Left lung (tissue), 10 donors: ENCODE results near the gene AKR1C1. TPM values are rescaled to one million over a fixed set of nuclear protein-coding genes. Genes with fewer than 3 reads are reported as not detected.
A peak's percentile ranks its signal among the peaks of the same experiment; 100 is the strongest.
"Not testable (repeated sequence)": the region's sequence is repeated elsewhere in the genome, so short reads cannot be mapped to it uniquely, and the experiment has no call there.

Experiments used
- ATAC-seq: fragments of 200-7000 bp; cut with Tn5 transposase; one replicate; pipeline ENCODE4 v1.9.1; 2020; ENCODE audit warnings: moderate library complexity
- DNase-seq, 4 donors: peaks; one replicate each; pipeline ENCODE4 v3.0.0-alpha.2; 2013 to 2020
- H3K27ac ChIP-seq, 2 donors: fragments of 200-600 bp; sonication (generic) in 1 of 2; one replicate each; pipeline versions ENCODE4 v1.5.0 to v1.8.0; 2020 to 2021
- H3K27me3 ChIP-seq, 2 donors: fragments of 200-600 bp; sonication (generic) in 1 of 2; one replicate each; pipeline versions ENCODE4 v1.5.0 to v1.8.0; 2020 to 2021
- H3K36me3 ChIP-seq, 2 donors: fragments of 200-600 bp; sonication (generic) in 1 of 2; one replicate each; pipeline versions ENCODE4 v1.5.0 to v1.8.0; 2020 to 2021
- H3K4me1 ChIP-seq, 2 donors: fragments of 200-600 bp; one replicate each; pipeline ENCODE4 v1.8.0; 2021
- H3K4me3 ChIP-seq, 2 donors: fragments of 200-600 bp; sonication (generic) in 1 of 2; one replicate each; pipeline versions ENCODE4 v1.5.0 to v1.8.0; 2020 to 2021; ENCODE audit warnings: mild to moderate bottlenecking in 1 of 2
- H3K9me3 ChIP-seq, 2 donors: fragments of 200-600 bp; sonication (generic) in 1 of 2; one replicate each; pipeline versions ENCODE4 v1.5.0 to v1.8.0; 2020 to 2021
- intact Hi-C, 2 donors: fragments of 100-400 bp; cut with DNase I; formaldehyde crosslinking; loops; one replicate each; pipeline versions ENCODE4 v1.11.2 to v1.14.2; 2022
- polyA plus RNA-seq, 6 donors: library from polyadenylated mRNA; unstranded; fragments of 120-200 nt; gene quantifications; one replicate each; pipeline ENCODE4 v1.2.1, GENCODE V29; 2013; ENCODE audit not compliant: insufficient read length in 6 of 6
- total RNA-seq, 2 donors: library from RNA; stranded (reverse); fragmentation: NEBNext Ultra II Directional; extraction: Animal tissue kit (Norgen Biotek cat#: 25700); gene quantifications; one replicate each; pipeline ENCODE4 v1.2.1, GENCODE V29; 2021
- TF ChIP-seq, protein P1 (sequence below), 2 donors: fragments of 200-600 bp; sonication (generic) in 1 of 2; IDR thresholded peaks; one replicate each; pipeline versions ENCODE4 v1.5.0 to v1.8.0; 2021; ENCODE audit warnings: antibody characterized with exemption in 2 of 2
- donor health status: DM: no; HTN: yes; CAD: no.
- donor health status: DM: no; HTN: no; CAD: no.

AKR1C1 gene
- total and polyA plus RNA-seq, 8 donors: 8.1 to 92.2 (median 10.1) TPM

DNA sequence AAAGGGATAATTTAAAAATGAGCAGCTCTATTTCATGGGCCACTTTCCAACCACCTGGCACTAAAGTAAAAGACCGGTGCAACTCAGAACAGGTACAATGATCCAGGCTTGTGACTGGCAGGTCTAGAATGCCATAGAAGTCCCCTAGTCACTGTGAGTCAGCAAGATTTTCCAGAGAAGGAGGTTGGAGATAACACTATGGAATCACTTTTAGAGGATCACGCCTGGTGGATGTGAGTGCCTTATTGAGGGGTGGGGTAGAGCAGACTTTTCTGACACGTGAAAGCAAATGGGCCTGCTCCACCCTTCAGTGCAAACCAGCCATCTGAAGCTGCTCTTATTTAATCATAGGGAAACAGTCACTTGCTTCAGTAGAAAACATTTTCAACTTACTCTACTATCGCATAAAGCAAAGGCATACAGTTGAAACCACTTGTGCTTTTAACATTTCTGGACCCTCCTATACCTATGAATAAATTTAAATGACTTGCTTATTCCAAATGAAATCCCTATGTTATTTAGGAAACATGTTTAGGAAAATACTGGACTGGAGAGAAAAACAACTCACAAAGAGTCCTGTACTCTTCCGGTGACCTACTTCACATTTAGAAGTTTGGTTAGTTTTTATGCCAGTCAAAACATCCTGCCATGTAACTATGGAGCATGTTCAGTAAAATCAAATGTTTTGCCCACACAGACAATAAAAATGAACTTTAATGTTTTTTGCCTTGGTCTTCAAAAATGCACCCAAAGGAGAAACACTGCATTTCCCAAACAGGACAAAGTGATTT, 21.5 kb upstream of the AKR1C1 start:
- Histone ChIP-seq H3K36me3 (no peaks in the 10 kb centered on the region), H3K27me3 (no peaks in the 10 kb centered on the region), H3K27ac (peak overlapping the region in 1 of 2 donors; percentile 2), H3K9me3 (no peaks in the 10 kb centered on the region), H3K4me1 (peaks cover 3% of the 10 kb centered on the region in 2 donors), H3K4me3 (no peak overlapping the region)
- TF ChIP-seq, protein P1, sequence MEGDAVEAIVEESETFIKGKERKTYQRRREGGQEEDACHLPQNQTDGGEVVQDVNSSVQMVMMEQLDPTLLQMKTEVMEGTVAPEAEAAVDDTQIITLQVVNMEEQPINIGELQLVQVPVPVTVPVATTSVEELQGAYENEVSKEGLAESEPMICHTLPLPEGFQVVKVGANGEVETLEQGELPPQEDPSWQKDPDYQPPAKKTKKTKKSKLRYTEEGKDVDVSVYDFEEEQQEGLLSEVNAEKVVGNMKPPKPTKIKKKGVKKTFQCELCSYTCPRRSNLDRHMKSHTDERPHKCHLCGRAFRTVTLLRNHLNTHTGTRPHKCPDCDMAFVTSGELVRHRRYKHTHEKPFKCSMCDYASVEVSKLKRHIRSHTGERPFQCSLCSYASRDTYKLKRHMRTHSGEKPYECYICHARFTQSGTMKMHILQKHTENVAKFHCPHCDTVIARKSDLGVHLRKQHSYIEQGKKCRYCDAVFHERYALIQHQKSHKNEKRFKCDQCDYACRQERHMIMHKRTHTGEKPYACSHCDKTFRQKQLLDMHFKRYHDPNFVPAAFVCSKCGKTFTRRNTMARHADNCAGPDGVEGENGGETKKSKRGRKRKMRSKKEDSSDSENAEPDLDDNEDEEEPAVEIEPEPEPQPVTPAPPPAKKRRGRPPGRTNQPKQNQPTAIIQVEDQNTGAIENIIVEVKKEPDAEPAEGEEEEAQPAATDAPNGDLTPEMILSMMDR (IDR thresholded peaks at IDR 0.05): no peak
- DNase-seq: no peak
- peak; percentile 42 for ATAC-seq
- intact Hi-C loops: no loop called here

DNA sequence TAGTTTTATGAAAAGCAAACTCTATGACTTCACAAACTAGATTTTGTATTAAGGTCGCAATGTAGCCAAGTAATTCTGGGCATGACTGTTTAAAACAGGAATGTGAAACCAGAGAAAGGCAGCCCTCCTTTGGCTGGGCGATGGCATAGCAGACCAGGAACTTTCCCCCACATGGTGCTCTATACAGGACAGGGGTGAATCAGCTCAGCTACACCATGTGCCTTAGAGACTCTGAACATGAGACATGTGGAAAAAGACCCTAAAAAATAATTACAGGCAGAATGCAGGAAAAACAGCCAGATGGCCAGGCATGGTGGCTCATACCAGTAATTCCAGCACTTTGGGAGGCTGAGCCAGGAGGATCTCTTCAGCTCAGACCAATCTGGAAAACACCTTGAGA, 20.3 kb upstream of the AKR1C1 start:
- H3K9me3 ChIP-seq, intact Hi-C loops, DNase-seq, H3K4me1 ChIP-seq, H3K36me3 ChIP-seq, H3K27me3 ChIP-seq, H3K27ac ChIP-seq, H3K4me3 ChIP-seq: not testable (repeated sequence)
- peak; percentile 64 for ATAC-seq

DNA sequence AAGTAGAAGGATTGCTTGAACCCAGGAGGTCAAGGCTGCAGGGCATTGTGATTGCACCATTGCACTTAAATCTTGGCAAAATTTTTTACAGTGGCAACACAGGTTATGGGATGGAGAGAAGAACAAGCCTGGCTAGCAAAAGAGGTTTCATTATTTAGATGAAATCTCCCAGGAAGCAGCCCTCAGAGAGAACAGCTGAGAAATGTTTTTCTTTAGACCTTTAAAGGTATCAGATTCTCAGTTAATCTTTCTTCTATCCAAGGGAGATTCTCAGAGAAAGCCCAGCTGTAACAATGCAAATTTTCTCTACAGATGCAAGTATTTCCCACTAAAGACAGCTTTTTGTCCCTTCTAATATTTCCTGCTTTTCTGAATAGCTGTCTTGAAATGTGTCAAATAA, 19.8 kb upstream of the AKR1C1 start:
- intact Hi-C loops, H3K27me3 ChIP-seq, H3K36me3 ChIP-seq, H3K9me3 ChIP-seq, DNase-seq, H3K4me3 ChIP-seq: not testable (repeated sequence)
- ATAC-seq: peak; percentile 2
- Histone ChIP-seq H3K27ac (peak overlapping the region in 1 of 2 donors; percentile 48), H3K4me1 (peaks cover 3 to 11% of the 10 kb centered on the region in 2 donors)

DNA sequence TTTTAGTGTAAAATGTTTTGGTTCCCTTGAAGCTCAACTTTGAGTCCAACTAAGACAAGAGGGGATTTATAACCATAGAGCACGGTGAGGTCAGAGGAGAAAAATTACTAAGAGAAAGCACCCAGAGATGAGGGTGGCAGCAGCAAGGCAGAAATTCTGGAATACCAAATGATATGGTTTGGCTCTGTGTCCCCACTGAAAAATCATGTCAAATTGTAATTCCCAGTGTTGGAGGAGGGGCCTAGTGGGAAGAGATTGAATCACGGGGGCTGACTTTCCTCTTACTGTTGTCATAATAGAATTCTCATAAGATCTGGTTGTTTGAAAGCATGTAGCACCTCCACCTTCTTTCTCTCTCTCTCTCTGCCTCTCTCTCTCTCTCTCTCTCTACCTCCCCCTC, 19.4 kb upstream of the AKR1C1 start:
- Histone ChIP-seq H3K36me3 (no peaks in the 10 kb centered on the region), H3K4me3 (no peak overlapping the region), H3K27me3 (no peaks in the 10 kb centered on the region), H3K9me3 (no peaks in the 10 kb centered on the region), H3K4me1 (peaks cover 3 to 15% of the 10 kb centered on the region in 2 donors), H3K27ac (peak overlapping the region in 1 of 2 donors; percentile 48)
- TF ChIP-seq, protein P1 (IDR thresholded peaks at IDR 0.05): no peak
- intact Hi-C loops: no loop called here
- no peak for DNase-seq
- no peak for ATAC-seq

DNA sequence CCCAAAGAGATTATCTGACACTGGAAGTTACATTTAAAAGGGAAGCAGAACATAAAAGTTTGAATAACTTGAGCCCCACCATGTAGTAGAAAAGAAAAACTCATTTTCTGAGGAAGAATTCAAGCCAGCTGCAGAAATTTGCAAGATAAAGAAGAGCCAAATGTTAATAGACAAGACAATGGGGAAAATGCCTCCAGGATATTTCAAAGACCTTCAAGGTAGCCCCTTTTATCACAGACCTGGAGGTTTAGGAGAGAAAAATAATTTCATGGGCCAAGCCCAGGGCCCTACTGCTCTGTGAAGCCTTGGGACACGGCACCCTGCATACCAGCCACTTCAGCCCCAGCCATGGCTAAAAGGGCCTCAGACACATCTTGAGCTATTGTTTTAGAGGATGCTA, 18.4 kb upstream of the AKR1C1 start:
- intact Hi-C loops: no loop called here
- Histone ChIP-seq H3K4me3 (no peak overlapping the region), H3K9me3 (no peaks in the 10 kb centered on the region), H3K36me3 (no peaks in the 10 kb centered on the region), H3K27me3 (no peaks in the 10 kb centered on the region), H3K27ac (no peak overlapping the region), H3K4me1 (peaks cover 3 to 16% of the 10 kb centered on the region in 2 donors)
- ATAC-seq (no peak), DNase-seq (no peak)
- TF ChIP-seq, protein P1 (IDR thresholded peaks at IDR 0.05): no peak

DNA sequence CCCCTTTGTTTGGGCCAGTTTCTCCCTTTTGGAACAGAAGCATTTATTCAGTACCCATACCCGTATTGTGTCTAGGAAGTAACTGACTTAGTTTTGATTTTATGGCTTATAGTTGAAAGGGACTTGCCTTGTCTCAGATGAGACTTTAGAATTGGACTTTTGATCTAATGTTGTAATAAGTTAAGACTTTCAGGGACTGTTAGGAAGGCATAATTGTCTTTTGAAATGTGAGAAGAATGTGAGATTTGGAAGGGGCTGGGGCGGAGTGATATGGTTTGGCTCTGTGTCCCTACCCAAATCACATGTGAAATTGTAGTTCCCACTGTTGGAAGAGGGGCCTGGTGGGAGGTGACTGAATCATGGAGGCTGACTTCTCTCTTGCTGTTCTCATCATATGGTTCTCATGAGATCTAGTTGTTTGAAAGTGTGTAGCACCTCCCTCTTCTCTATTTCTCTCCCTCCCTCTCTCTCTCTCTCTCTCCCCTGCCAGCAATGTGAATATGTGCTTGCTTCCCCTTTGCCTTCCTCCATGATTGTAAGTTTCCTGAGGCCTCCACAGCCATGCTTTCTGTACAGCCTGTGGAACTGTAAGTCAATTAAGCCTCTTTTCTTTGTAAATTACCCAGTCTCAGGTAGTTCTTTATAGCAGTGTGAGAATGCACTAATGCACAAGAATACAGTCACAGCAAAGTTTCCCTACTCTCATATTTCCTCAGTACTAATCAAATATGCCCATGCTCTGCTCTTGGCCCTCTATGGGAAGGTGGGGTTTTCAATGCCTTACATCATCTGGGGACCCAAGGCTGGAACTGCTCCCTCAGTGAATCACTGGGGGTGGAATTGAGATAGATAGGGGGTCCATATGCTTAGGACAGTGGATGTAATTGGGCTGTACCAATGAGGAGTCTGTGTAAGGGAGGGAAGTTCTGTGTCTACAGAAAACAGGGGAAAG, 17.2 kb upstream of the AKR1C1 start:
- Histone ChIP-seq H3K27ac (no peak overlapping the region), H3K4me3 (no peak overlapping the region), H3K27me3 (no peaks in the 10 kb centered on the region), H3K4me1 (peaks cover 3 to 16% of the 10 kb centered on the region in 2 donors), H3K9me3 (no peaks in the 10 kb centered on the region), H3K36me3 (no peaks in the 10 kb centered on the region)
- TF ChIP-seq, protein P1 (IDR thresholded peaks at IDR 0.05): no peak
- intact Hi-C loops: no loop called here
- DNase-seq: no peak
- ATAC-seq: no peak
